Measurements from ENCODE around the gene LAMA1.
A peak's percentile ranks its signal among the peaks of the same experiment; 100 is the strongest.

Gene LAMA1

DNA sequence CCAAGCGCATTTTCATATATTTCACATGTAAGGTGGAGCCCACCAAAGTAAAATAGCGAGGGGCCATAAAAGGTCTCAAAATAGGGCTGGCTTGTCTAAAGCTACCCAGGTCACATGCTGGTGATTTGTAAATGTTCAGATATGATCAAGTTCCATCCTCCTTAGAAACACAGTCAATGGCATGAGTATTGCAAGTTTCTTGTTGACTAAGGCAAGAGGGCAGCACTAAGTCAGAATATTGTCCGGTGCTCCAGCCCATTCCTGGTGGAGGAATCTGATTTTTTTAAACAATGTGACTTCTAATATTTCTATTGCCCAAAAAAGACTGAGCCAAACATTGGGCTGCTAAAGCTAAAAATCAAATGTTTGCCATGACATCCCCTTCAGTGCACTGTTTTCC is 85.1 kb downstream of the LAMA1 start:
- no peak overlapping the region for H3K27ac ChIP-seq
- TF ChIP-seq, protein P1, sequence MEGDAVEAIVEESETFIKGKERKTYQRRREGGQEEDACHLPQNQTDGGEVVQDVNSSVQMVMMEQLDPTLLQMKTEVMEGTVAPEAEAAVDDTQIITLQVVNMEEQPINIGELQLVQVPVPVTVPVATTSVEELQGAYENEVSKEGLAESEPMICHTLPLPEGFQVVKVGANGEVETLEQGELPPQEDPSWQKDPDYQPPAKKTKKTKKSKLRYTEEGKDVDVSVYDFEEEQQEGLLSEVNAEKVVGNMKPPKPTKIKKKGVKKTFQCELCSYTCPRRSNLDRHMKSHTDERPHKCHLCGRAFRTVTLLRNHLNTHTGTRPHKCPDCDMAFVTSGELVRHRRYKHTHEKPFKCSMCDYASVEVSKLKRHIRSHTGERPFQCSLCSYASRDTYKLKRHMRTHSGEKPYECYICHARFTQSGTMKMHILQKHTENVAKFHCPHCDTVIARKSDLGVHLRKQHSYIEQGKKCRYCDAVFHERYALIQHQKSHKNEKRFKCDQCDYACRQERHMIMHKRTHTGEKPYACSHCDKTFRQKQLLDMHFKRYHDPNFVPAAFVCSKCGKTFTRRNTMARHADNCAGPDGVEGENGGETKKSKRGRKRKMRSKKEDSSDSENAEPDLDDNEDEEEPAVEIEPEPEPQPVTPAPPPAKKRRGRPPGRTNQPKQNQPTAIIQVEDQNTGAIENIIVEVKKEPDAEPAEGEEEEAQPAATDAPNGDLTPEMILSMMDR (conservative IDR thresholded peaks at IDR 0.05) = peak; percentile 54

DNA sequence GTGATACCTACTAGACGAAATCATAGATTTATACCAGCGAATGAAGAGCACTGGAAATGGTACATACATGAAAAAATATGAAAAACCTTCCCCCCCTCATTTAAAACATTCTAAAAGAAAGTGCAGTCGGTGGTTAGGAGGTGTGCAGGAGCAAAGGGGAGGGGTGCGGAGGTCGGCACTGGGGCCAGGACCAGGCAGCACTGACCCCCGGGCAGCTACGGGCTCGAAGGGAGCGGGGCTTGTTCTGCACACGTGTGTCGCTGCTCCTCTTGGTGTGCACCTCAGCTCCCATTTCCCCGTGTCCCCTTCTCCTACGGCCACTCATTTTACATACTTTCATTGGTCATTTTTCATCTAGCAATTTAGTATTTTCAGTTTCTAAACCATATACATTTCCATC is 89.0 kb downstream of the LAMA1 start:
- TF ChIP-seq, protein P1 (conservative IDR thresholded peaks at IDR 0.05) = no peak
- no peak overlapping the region for H3K27ac ChIP-seq

DNA sequence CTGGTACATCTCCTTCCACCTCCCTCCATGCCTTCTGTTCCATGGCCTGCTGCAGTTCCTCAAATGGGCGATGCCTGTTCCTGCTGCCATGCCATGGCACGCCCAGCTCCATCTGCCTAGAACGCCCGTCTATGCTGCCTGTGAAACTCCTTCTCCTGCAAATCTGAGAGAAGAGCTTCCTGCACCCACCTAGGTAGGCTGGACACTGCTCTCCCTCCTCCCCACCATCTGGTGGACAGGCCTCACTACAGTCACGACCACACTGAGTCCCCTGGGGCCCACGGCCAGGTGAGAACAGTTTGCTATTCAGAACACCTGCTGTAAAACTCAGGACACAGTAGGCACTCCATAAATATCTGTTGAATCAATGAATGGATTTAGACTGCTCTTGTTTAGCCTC is 92.4 kb downstream of the LAMA1 start:
- H3K27ac ChIP-seq = no peak overlapping the region
- TF ChIP-seq, protein P1 (conservative IDR thresholded peaks at IDR 0.05) = no peak

DNA sequence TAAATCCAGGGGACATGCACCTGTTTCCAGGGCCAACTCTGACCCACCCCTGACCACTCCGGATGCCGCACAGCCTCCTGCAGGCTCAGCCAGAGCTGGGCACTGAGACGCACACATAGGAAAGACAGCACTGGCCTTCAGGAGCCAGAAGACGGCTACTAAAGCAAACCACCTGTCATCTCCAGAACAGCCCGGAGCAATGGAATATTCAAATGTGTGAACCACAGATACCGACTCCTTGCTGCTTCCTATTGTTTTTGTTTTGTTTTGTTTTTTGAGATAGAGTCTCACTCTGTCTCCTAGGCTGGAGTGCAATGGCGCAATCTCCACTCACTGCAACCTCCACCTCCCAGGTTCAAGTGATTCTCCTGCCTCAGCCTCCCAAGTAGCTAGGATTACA is 94.0 kb downstream of the LAMA1 start:
- H3K27ac ChIP-seq = no peak overlapping the region
- TF ChIP-seq, protein P1 (conservative IDR thresholded peaks at IDR 0.05) = no peak

DNA sequence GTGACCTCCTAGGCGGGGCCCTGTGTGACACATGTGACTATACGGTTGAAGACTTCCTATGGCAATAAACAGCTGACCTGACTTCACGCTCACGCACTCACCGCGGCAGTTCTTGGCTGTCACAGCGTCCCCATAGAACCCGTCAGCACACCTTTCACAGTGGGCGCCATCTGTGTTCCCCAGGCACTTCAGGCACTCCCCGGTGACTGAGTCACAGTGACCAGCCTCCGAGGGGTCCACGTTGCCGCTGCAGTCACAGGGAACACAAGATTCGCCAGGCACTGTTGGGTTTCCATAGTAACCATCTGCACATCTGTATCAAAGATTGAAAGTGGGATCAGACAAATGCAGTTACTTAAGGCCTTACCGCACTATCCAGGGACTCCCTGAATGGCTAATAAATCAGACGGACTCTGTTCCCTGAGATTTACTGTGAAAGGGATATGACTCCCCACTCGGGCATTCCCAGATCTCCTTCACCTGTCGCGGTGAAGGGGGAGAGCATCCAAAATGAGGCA is 94.5 kb downstream of the LAMA1 start:
- no peak overlapping the region for H3K27ac ChIP-seq
- TF ChIP-seq, protein P1 (conservative IDR thresholded peaks at IDR 0.05) = no peak

DNA sequence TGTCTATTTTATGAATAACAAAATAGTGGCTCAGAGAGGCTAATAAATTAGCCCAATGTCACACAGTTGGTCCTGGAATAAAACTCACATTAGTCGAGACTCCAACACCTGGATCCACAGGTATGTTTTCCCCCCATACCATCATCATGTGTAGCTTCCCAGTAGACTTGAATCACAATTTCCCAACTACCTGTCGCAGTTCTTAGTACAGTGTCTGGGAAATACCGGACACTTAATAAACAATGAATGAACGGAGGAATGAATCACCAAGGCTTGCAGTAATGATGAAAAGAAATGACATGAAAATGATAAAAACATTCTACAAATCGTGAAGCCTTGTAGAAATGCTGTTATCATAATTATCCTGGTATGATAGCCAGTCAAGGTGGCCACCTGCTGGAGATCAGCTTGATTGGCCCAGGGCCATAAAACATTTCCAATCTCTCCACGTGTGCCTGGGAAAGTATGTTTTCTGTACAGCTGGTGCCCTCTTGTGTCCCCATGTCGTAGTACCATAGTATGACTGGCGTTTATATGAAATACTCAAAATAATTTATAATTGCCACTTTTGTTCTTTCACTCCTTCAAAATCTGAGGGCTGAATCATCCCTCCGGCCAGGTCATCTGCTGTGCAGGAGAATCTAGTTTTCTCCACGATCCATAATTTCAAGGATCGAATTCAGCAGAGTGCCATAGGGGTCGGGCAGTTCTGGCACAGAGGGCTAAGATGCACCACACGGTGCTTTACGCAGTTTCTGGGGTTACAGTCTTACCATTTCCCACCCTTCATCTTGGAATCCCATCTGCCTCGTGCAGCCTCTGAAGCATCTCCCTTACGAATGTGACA is 95.4 kb downstream of the LAMA1 start:
- no peak overlapping the region for H3K27ac ChIP-seq
- TF ChIP-seq, protein P1 (conservative IDR thresholded peaks at IDR 0.05) = peak; percentile 91

DNA sequence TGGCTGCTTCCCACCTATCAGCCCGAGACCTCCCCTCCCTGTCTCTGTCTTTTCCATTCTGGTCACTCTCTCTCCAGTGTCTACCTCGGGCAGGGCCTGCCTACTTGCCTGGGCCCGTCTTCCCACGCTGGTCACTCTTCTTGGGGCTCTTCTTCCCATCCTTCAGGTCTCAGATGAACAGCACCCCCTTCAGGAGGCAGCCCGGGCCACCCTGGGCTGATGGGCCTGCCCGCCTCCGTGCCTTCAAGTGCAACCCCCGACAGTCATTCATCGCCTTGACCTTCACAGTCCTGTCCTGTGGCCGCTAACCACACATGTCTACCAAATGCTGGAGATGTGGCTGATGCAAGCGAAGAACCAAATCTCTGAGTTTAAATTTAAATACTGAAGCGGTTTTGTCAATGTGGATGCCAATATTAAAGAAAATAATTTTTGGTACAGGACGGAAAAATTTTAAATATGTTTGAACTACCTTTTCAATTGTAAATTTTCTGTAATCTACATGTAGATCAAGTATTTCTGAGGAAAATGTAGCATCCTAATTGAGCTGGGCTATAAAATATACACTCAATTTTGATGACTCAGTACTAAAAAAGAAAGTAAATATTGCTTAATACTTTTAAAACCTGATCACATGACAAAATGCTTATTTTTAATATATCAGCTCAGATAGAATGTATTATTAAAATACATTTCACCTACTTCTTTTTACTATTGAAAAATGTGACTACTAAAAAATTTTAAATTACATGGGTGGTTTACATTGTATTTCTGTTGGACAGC is 96.4 kb downstream of the LAMA1 start:
- TF ChIP-seq, protein P1 (conservative IDR thresholded peaks at IDR 0.05) = no peak
- no peak overlapping the region for H3K27ac ChIP-seq
